Suprapubic skin (tissue), 4 donors: Measurements from ENCODE around the gene CCDC148. TPM values are rescaled to one million over a fixed set of nuclear protein-coding genes. Genes with fewer than 3 reads are reported as not detected.

Experiments used
- DNase-seq, 2 donors: peaks; one replicate each; pipeline ENCODE4 v3.0.0-alpha.2; 2019; ENCODE audit warnings: low spot score in 2 of 2
- H3K27ac ChIP-seq: fragments of 200-600 bp; sonication (generic); one replicate; pipeline ENCODE4 v1.5.1; 2019
- H3K27me3 ChIP-seq: fragments of 200-600 bp; sonication (generic); one replicate; pipeline ENCODE4 v1.5.1; 2019
- H3K36me3 ChIP-seq: fragments of 200-600 bp; sonication (generic); one replicate; pipeline ENCODE4 v1.5.1; 2019
- H3K4me1 ChIP-seq: fragments of 200-600 bp; sonication (generic); one replicate; pipeline ENCODE4 v1.5.1; 2019
- H3K4me3 ChIP-seq: fragments of 200-600 bp; sonication (generic); one replicate; pipeline ENCODE4 v1.5.1; 2019; ENCODE audit warnings: mild to moderate bottlenecking
- H3K9me3 ChIP-seq: fragments of 200-600 bp; sonication (generic); one replicate; pipeline ENCODE4 v1.5.1; 2019
- CTCF ChIP-seq, 2 donors: fragments of 200-600 bp in 1 of 2; fragments of 450-650 bp in 1 of 2; sonication (generic) in 1 of 2; IDR thresholded peaks; one replicate each; pipeline ENCODE4 v1.5.1; 2016 to 2019; ENCODE audit warnings: antibody characterized with exemption in 2 of 2, mild to moderate bottlenecking in 1 of 2, moderate library complexity in 1 of 2
- EP300 ChIP-seq: sonication (generic); formaldehyde crosslinking; IDR thresholded peaks from one replicate; pipeline ENCODE4 v1.6.1; 2017; ENCODE audit warnings: antibody characterized with exemption
- POLR2A ChIP-seq, 2 donors: fragments of 450-650 bp; IDR thresholded peaks; one replicate each; pipeline ENCODE4 v1.6.1; 2017; ENCODE audit warnings: antibody characterized with exemption in 2 of 2, mild to moderate bottlenecking in 2 of 2, moderate library complexity in 2 of 2
- POLR2AphosphoS5 ChIP-seq, 3 donors: sonication (generic); formaldehyde crosslinking; IDR thresholded peaks; one replicate each; pipeline ENCODE4 v1.6.1; 2017; ENCODE audit warnings: antibody characterized with exemption in 3 of 3
- WGBS: methylation state at CpG from one replicate; pipeline ENCODE4 v1.1.5; 2018; 5-methylcytosine and 5-hydroxymethylcytosine counted together
- total RNA-seq, 4 donors: library from RNA; depleted of rRNA; stranded (reverse); fragments of >200 nt; gene quantifications; one replicate each; pipeline ENCODE4 v1.1.0, GENCODE V29; 2016

The CCDC148 gene
- total RNA-seq, 4 donors from 2014 or later, result 0.29 to 0.72 (median 0.42) TPM; not detected in 1

- H3K4me3 ChIP-seq, result no peak overlapping the region
- TF ChIP-seq CTCF (IDR thresholded peaks at IDR 0.05) (peak in 1 of 2 donors; percentile 4), EP300 (no peak), POLR2AphosphoS5 (IDR thresholded peaks at IDR 0.05) (no peak), POLR2A (IDR thresholded peaks at IDR 0.05) (no peak)
- H3K36me3 ChIP-seq, result no peaks in the 10 kb centered on the region
- H3K27me3 ChIP-seq, result no peaks in the 10 kb centered on the region
- WGBS, result 33% methylated on average over 3 of the region's 3 CpGs
- H3K9me3 ChIP-seq, result no peaks in the 10 kb centered on the region
- H3K4me1 ChIP-seq, result peaks cover 51% of the 10 kb centered on the region
- no peak overlapping the region for H3K27ac ChIP-seq
- DNase-seq, result no peak
These were observed 4.2 kb upstream of the CCDC148 start for GRCh38 chr2:158460632-158461297.

GRCh38 chr2:158459161-158460003 is 2.8 kb upstream of the CCDC148 start:
- H3K4me1 ChIP-seq, result peaks cover 51% of the 10 kb centered on the region
- no peaks in the 10 kb centered on the region for H3K9me3 ChIP-seq
- DNase-seq, result no peak
- TF ChIP-seq EP300 (no peak), POLR2A (IDR thresholded peaks at IDR 0.05) (no peak), POLR2AphosphoS5 (IDR thresholded peaks at IDR 0.05) (no peak), CTCF (IDR thresholded peaks at IDR 0.05) (no peak)
- no peaks in the 10 kb centered on the region for H3K27me3 ChIP-seq
- no peaks in the 10 kb centered on the region for H3K36me3 ChIP-seq
- H3K27ac ChIP-seq, result no peak overlapping the region
- peak overlapping the region; percentile 99 for H3K4me3 ChIP-seq
- WGBS, result 42% methylated on average over 9 of the region's 9 CpGs

GRCh38 chr2:158458617-158458920 is 2.0 kb upstream of the CCDC148 start:
- no peak for TF ChIP-seq POLR2AphosphoS5 (IDR thresholded peaks at IDR 0.05)
- no peak for TF ChIP-seq CTCF (IDR thresholded peaks at IDR 0.05)
- TF ChIP-seq EP300, result no peak
- no peak for TF ChIP-seq POLR2A (IDR thresholded peaks at IDR 0.05)
- no peaks in the 10 kb centered on the region for H3K9me3 ChIP-seq
- H3K27me3 ChIP-seq, result no peaks in the 10 kb centered on the region
- H3K27ac ChIP-seq, result peak overlapping the region; percentile 98
- 25% methylated on average over 9 of the region's 9 CpGs for WGBS
- no peaks in the 10 kb centered on the region for H3K36me3 ChIP-seq
- peaks cover 46% of the 10 kb centered on the region for H3K4me1 ChIP-seq
- H3K4me3 ChIP-seq, result peak overlapping the region; percentile 99
- no peak for DNase-seq

GRCh38 chr2:158457826-158458616 is 1.5 kb upstream of the CCDC148 start:
- peak in 1 of 2 donors; percentile 85 for DNase-seq
- WGBS, result under 1% methylated on average over 34 of the region's 61 CpGs
- H3K4me1 ChIP-seq, result peaks cover 44% of the 10 kb centered on the region

More at GRCh38 chr2:158457826-158458616, 1.5 kb upstream of the CCDC148 start:
- Histone ChIP-seq H3K4me3 (peak overlapping the region; percentile 99), H3K36me3 (no peaks in the 10 kb centered on the region), H3K27ac (peak overlapping the region; percentile 98), H3K9me3 (no peaks in the 10 kb centered on the region), H3K27me3 (no peaks in the 10 kb centered on the region)
- TF ChIP-seq POLR2AphosphoS5 (IDR thresholded peaks at IDR 0.05) (peak in 2 of 3 donors; percentile 44 to 49), EP300 (no peak), POLR2A (IDR thresholded peaks at IDR 0.05) (no peak), CTCF (IDR thresholded peaks at IDR 0.05) (peak; percentile 39 to 40)
